ENCODE measurements around the gene RPL37.
"Not testable (repeated sequence)": the region's sequence is repeated elsewhere in the genome, so short reads cannot be mapped to it uniquely, and the experiment has no call there.

The RPL37 gene

GRCh38 chr5:40834849-40835787, at the start of gene RPL37:
Gene RPL37, minus strand, starts transcription at chr5:40835222. Its CDS starts 37 bp downstream, at chr5:40835185.
- peak; percentile 78 for DNase-seq

GRCh38 chr5:40883051-40883450, 48.0 kb upstream of the RPL37 start:
- not testable (repeated sequence) for DNase-seq

- DNase-seq: no peak
Measured at GRCh38 chr5:40882291-40882690, 47.3 kb upstream of the RPL37 start.

GRCh38 chr5:40879163-40879942, 44.3 kb upstream of the RPL37 start:
- DNase-seq: no peak

GRCh38 chr5:40877371-40877988, 42.5 kb upstream of the RPL37 start:
- no peak for DNase-seq

- no peak for DNase-seq
Measured at GRCh38 chr5:40875958-40876357, 40.9 kb upstream of the RPL37 start.

GRCh38 chr5:40873286-40873880, 38.4 kb upstream of the RPL37 start:
- DNase-seq: no peak

- not testable (repeated sequence) for DNase-seq
Measured at GRCh38 chr5:40872253-40872652, 37.2 kb upstream of the RPL37 start.

- no peak for DNase-seq
Measured at GRCh38 chr5:40871177-40871576, 36.2 kb upstream of the RPL37 start.

GRCh38 chr5:40869384-40869783, 34.4 kb upstream of the RPL37 start:
- no peak for DNase-seq

- no peak for DNase-seq
Measured at GRCh38 chr5:40866844-40867243, 31.8 kb upstream of the RPL37 start.

- not testable (repeated sequence) for DNase-seq
Measured at GRCh38 chr5:40865004-40865403, 30.0 kb upstream of the RPL37 start.

GRCh38 chr5:40860711-40861110, 25.7 kb upstream of the RPL37 start:
- DNase-seq: no peak

- DNase-seq: no peak
Measured at GRCh38 chr5:40853632-40854192, 18.7 kb upstream of the RPL37 start.

GRCh38 chr5:40847525-40847924, 12.5 kb upstream of the RPL37 start:
- no peak for DNase-seq

GRCh38 chr5:40846371-40846770, 11.3 kb upstream of the RPL37 start:
- no peak for DNase-seq

GRCh38 chr5:40844565-40844964, 9.5 kb upstream of the RPL37 start:
- DNase-seq: no peak

GRCh38 chr5:40842351-40842750, 7.3 kb upstream of the RPL37 start:
- no peak for DNase-seq

- no peak for DNase-seq
Measured at GRCh38 chr5:40841068-40841805, 6.2 kb upstream of the RPL37 start, which contains the start of gene CARD6. Gene CARD6, plus strand, starts transcription at chr5:40841367. Its CDS starts 16 bp downstream, at chr5:40841383.

GRCh38 chr5:40838086-40838485, 3.1 kb upstream of the RPL37 start:
- DNase-seq: no peak

- DNase-seq: no peak
Measured at GRCh38 chr5:40834391-40834848, 602 bp downstream of the RPL37 start.

Data from NCI-H1436 treated with DMSO at 0.1 percent for 48 hours (cell line).